GM12873 (cell line): ENCODE results near the gene ISG15.

Source experiments
- TF ChIP-seq, protein P1 (sequence below): IDR thresholded peaks from 2 replicates; pipeline ENCODE4 v1.5.1; 2012; ENCODE audit warnings: low read depth, mild to moderate bottlenecking, moderate library complexity, low read length, control low read depth; ENCODE audit not compliant: insufficient read depth; ENCODE audit errors: missing control alignments

The ISG15 gene

DNA sequence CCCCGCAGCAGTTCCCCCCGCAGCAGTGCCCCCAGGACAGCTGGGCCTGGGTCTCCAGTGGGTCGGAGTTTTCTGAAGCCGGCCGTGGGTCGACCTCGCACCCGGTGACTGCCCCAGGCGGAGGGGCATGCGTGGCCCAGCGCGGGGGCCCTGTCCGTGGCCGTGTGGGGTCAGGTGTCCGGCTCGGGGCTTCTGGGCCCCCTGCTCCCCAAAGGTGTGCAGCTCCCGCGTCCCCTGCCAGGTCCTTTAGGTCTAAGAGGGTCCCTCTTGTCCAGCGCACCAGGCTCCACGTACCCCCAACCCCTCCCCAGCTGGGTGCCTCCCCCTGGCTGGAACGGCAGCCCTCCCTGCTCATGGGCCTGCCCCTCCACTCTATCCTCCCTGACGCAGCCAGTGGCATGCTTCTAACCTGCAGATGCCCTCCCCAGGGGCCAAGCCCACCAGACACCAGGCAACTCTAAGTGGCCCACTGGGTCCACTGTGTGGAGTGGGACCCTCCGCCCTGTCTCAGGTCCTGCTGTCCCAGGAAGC, 7.5 kb upstream of the ISG15 start:
- TF ChIP-seq, protein P1, sequence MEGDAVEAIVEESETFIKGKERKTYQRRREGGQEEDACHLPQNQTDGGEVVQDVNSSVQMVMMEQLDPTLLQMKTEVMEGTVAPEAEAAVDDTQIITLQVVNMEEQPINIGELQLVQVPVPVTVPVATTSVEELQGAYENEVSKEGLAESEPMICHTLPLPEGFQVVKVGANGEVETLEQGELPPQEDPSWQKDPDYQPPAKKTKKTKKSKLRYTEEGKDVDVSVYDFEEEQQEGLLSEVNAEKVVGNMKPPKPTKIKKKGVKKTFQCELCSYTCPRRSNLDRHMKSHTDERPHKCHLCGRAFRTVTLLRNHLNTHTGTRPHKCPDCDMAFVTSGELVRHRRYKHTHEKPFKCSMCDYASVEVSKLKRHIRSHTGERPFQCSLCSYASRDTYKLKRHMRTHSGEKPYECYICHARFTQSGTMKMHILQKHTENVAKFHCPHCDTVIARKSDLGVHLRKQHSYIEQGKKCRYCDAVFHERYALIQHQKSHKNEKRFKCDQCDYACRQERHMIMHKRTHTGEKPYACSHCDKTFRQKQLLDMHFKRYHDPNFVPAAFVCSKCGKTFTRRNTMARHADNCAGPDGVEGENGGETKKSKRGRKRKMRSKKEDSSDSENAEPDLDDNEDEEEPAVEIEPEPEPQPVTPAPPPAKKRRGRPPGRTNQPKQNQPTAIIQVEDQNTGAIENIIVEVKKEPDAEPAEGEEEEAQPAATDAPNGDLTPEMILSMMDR = no peak

- TF ChIP-seq, protein P1 = no peak
These were observed 6.8 kb upstream of the ISG15 start for GRCh38 chr1:1006305-1007159.

GRCh38 chr1:1011396-1011949, 1.8 kb upstream of the ISG15 start:
- TF ChIP-seq, protein P1 = no peak

GRCh38 chr1:1013922-1014648, 788 bp downstream of the ISG15 start:
- TF ChIP-seq, protein P1 = no peak

DNA sequence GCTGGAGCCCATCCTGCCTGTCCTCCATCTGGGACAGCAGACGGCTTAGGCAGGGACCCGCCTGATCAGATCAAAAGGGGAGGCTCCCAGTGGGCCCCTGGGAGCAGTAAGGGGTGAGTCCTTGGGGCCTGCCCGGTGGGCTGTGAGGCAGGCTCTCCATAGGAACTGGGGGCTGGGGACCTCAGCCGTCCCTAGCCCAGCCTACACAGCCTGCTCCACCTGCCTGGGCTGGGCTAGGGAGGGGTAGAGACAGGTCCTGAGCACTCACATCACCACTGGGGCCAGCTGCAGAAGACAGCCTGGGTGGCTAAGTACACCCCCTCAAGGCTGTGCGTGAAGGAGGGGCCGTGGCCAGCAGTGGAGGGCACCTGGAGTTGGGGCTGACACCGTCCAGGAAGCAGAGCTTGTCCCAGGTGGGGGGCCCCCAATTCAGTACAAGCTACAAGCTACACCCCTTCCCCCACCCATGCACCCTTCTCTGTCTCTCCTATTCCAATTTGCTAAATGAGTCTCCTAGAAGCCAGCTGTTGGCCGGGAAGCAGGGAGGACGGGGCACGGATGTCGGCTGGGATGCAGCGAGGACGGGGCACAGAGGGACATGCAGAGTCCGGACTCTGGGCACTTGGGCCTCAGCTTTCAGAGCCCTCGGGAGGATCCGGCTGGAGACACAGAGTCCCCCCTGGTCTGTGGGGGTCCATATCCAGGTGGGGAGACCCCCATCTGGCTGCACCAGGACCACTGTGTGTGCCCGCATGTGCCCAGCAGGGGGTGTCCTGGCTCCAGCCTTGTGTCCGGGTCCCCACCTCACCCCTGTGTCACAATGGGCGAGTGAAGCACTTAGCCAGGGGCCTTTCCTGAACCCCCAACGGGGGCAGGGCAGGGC, 1.7 kb downstream of the ISG15 start:
- TF ChIP-seq, protein P1 = peak; percentile 60

GRCh38 chr1:1019122-1019999, 6.1 kb downstream of the ISG15 start:
- TF ChIP-seq, protein P1 = peak; percentile 51
